PC-3 (cell line): Measurements from ENCODE around the gene KSR1. TPM values are rescaled to one million over a fixed set of nuclear protein-coding genes. Genes with fewer than 3 reads are reported as not detected.

Experiments used
- ATAC-seq: fragments of 200-7000 bp; cut with Tn5 transposase; 2 replicates; pipeline ENCODE4 v1.9.1; 2020; ENCODE audit warnings: mild to moderate bottlenecking, moderate library complexity
- BruUV-seq: library from RNA; stranded (reverse); fragments of 400-500 nt; replicated peaks from 2 replicates; lab custom pipeline; 2021; lab: Mats Ljungman, UMichigan
- CTCF ChIA-PET: fragments of 300-600 bp; sonication (Branson Sonifier 250); formaldehyde crosslinking; loops from one replicate; lab custom pipeline; 2022; ENCODE audit warnings: antibody characterized with exemption; lab: Charles Lee
- POLR2A ChIA-PET: fragments of 300-600 bp; sonication (Branson Sonifier 250); formaldehyde crosslinking; loops from one replicate; lab custom pipeline; 2022; ENCODE audit warnings: antibody characterized with exemption; ENCODE audit not compliant: unreplicated experiment; lab: Charles Lee
- DNase-seq: peaks from one replicate; pipeline ENCODE4 v3.0.0-alpha.2; 2015
- H2AFZ ChIP-seq: fragments of 300-600 bp; sonication (generic); 2 replicates; pipeline ENCODE4 v1.6.0; 2016; ENCODE audit warnings: antibody characterized with exemption, low read length
- H3F3A ChIP-seq: fragments of 300-600 bp; sonication (generic); one replicate; pipeline ENCODE4 v1.6.0; 2017; ENCODE audit warnings: antibody characterized with exemption, low read length, control low read depth, mild to moderate bottlenecking; ENCODE audit not compliant: unreplicated experiment
- H3K27ac ChIP-seq: fragments of 300-600 bp; sonication (generic); 2 replicates; pipeline ENCODE4 v1.5.1; 2016; ENCODE audit warnings: mild to moderate bottlenecking, low read length
- H3K27me3 ChIP-seq: fragments of 300-600 bp; sonication (generic); 2 replicates; pipeline ENCODE4 v1.6.1; 2016; ENCODE audit warnings: low read length, mixed read lengths
- H3K36me3 ChIP-seq: fragments of 300-600 bp; sonication (generic); 2 replicates; pipeline ENCODE4 v1.6.1; 2016; ENCODE audit warnings: low read depth, mixed run types, low read length, mixed read lengths
- H3K4me1 ChIP-seq: fragments of 300-600 bp; sonication (generic); 2 replicates; pipeline ENCODE4 v1.5.1; 2016; ENCODE audit warnings: low read length; ENCODE audit not compliant: insufficient read depth
- H3K4me2 ChIP-seq: fragments of 300-600 bp; sonication (generic); 2 replicates; pipeline ENCODE4 v1.6.0; 2016; ENCODE audit warnings: low read length
- H3K4me3 ChIP-seq: fragments of 300-600 bp; sonication (generic); 2 replicates; pipeline ENCODE4 v1.5.1; 2016; ENCODE audit warnings: mild to moderate bottlenecking, low read length, mixed read lengths
- H3K79me2 ChIP-seq: fragments of 300-600 bp; sonication (generic); 2 replicates; pipeline ENCODE4 v1.6.1; 2017; ENCODE audit warnings: low read length, mixed read lengths
- H3K9ac ChIP-seq: fragments of 300-600 bp; sonication (generic); 2 replicates; pipeline ENCODE4 v1.6.0; 2016; ENCODE audit warnings: mild to moderate bottlenecking, low read length
- H3K9me2 ChIP-seq: fragments of 300-600 bp; sonication (generic); replicated peaks from 2 replicates; pipeline ENCODE4 v1.6.1; 2016; ENCODE audit warnings: mixed run types, low read length, mixed read lengths
- H3K9me3 ChIP-seq: fragments of 300-600 bp; sonication (generic); 2 replicates; pipeline ENCODE4 v1.6.1; 2016; ENCODE audit warnings: low read length, mixed read lengths
- H4K20me1 ChIP-seq: fragments of 300-600 bp; sonication (generic); 2 replicates; pipeline ENCODE4 v1.6.1; 2016; ENCODE audit warnings: low read length, mixed read lengths
- EZH2 ChIP-seq: fragments of 300-600 bp; sonication (generic); IDR thresholded peaks from one replicate; pipeline ENCODE4 v1.6.1; 2017; ENCODE audit warnings: antibody characterized with exemption, mild to moderate bottlenecking, low read length; ENCODE audit not compliant: unreplicated experiment
- EZH2phosphoT487 ChIP-seq: fragments of 300-600 bp; sonication (generic); IDR thresholded peaks from 2 replicates; pipeline ENCODE4 v1.6.1; 2018; ENCODE audit warnings: mild to moderate bottlenecking, antibody characterized with exemption, low read length, borderline replicate concordance
- intact Hi-C: fragments of 100-400 bp; cut with micrococcal nuclease; formaldehyde crosslinking; loops from 2 replicates; pipeline ENCODE4 v1.9.0; 2023
- total RNA-seq: library from RNA; depleted of rRNA; stranded (reverse); fragments of >200 nt; gene quantifications from 2 replicates; pipeline ENCODE4 v1.2.3, GENCODE V29; 2014
- TF ChIP-seq, protein P1 (sequence below): fragments of 300-600 bp; sonication (generic); conservative IDR thresholded peaks from 2 replicates; pipeline ENCODE4 v1.5.1; 2017; ENCODE audit warnings: antibody characterized with exemption, low read depth, mild to moderate bottlenecking, low read length

Gene KSR1
- total RNA-seq, 1 experiment from 2014 or later: 1.0 TPM

DNA sequence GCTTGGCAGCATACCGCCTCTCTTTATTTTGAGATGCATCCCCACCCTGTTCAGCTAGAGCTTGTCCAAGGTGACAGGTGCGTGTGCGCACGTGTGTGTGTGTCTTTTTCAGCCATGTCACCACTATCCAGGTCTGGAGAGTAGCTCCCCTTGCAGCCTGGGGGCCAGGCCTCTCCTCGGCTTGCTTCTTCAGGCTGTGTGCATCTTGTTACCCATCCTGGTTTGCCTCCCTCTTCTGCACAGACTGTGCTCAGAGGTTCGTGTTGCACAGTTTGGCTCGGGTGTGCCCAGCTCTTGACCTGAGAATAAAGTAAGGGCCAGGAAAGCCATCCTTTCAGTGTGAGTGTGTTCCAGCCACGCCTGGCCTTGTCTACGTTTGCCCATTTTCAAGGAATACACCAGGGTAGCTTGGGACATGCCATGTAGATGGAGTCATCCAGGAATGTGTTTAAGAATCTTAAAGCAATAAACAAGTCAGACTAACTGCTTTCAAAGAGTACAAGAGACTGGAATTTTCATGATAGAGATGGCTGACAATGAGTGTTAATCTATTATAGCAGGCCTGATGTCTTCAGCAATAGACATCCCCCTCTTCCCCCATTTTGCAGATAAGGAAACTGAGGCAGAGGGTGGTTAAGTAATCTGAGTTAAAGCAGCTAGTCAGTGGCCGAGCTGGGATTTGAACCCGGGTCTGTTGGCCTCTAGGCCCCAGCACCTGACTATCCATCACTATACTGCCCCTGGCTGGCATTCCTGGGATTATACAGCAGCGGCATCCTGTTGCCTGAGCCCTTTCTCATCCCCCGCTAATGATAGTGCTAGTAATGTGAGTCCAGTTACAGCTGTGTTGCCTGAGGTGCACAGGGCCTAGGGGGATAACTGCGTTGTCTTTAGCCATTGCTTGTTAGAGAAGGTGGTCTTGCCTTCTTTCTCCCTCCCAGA lies 77.9 kb downstream of the KSR1 start:
- Histone ChIP-seq H3K36me3 (no peaks in the 10 kb centered on the region), H3K79me2 (no peaks in the 10 kb centered on the region), H3F3A (no peaks in the 10 kb centered on the region), H3K4me1 (0 out of 2 replicates have a peak, but pooled peaks cover 5% of the 10 kb centered on the region), H3K9me2 (no peaks in the 10 kb centered on the region), H3K9ac (no peak overlapping the region), H3K27ac (no peak overlapping the region), H3K27me3 (no peaks in the 10 kb centered on the region), H3K9me3 (no peaks in the 10 kb centered on the region), H4K20me1 (no peaks in the 10 kb centered on the region), H2AFZ (no peak overlapping the region), H3K4me3 (no peak overlapping the region), H3K4me2 (0 out of 2 replicates have a peak overlapping the region, but pooled peaks have one; percentile 14)
- CTCF ChIA-PET: no interaction called here
- no peak for TF ChIP-seq EZH2
- TF ChIP-seq EZH2phosphoT487: no peak
- TF ChIP-seq, protein P1, sequence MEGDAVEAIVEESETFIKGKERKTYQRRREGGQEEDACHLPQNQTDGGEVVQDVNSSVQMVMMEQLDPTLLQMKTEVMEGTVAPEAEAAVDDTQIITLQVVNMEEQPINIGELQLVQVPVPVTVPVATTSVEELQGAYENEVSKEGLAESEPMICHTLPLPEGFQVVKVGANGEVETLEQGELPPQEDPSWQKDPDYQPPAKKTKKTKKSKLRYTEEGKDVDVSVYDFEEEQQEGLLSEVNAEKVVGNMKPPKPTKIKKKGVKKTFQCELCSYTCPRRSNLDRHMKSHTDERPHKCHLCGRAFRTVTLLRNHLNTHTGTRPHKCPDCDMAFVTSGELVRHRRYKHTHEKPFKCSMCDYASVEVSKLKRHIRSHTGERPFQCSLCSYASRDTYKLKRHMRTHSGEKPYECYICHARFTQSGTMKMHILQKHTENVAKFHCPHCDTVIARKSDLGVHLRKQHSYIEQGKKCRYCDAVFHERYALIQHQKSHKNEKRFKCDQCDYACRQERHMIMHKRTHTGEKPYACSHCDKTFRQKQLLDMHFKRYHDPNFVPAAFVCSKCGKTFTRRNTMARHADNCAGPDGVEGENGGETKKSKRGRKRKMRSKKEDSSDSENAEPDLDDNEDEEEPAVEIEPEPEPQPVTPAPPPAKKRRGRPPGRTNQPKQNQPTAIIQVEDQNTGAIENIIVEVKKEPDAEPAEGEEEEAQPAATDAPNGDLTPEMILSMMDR: no peak
- no TSS peak for BruUV-seq
- ATAC-seq: no peak
- POLR2A ChIA-PET: no interaction called here
- peak; percentile 48 for DNase-seq
- intact Hi-C loops: no loop called here

DNA sequence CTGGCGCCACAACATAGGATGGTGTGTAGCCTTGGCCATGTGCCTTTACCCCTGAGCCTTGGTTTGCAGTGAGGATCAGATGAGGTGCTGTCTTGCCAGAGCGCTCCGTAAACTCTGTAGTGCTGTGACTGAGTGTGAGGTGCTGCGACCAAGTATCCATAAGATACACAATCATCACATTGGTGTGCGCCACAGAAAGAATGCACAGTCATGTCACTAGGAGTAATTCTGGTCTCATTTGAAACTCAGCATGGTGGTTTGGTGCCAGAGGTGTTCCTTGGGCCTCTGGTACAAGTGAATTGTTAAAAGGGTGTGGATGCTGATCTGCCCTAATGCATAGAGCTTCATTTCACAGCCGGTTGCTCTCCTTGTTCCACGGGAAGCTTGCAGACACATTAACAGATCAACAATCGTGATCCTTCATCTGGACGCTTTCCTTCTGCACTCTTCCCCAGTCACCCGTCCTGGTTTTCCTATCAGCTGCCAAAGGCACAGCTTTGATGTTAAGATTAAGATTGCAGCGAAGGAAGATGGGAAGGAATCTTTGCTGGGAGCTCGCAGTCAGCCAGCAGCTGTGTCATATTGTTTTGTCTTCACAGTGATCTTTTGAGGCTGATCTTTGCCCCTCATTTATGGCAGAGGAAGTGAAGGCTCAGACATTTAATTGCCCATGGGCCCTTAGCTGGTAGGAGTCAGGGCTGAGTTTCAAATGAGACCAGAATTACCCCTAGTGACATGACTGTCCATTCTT lies 79.1 kb downstream of the KSR1 start:
- TF ChIP-seq, protein P1: no peak
- TF ChIP-seq EZH2 (no peak), EZH2phosphoT487 (no peak)
- Histone ChIP-seq H3K9me2 (no peaks in the 10 kb centered on the region), H3K9ac (no peak overlapping the region), H2AFZ (no peak overlapping the region), H3K27me3 (no peaks in the 10 kb centered on the region), H3K36me3 (no peaks in the 10 kb centered on the region), H3F3A (no peaks in the 10 kb centered on the region), H4K20me1 (no peaks in the 10 kb centered on the region), H3K27ac (no peak overlapping the region), H3K79me2 (no peaks in the 10 kb centered on the region), H3K4me1 (0 out of 2 replicates have a peak, but pooled peaks cover 5% of the 10 kb centered on the region), H3K9me3 (no peaks in the 10 kb centered on the region), H3K4me2 (no peak overlapping the region), H3K4me3 (no peak overlapping the region)
- BruUV-seq: no TSS peak
- ChIA-PET CTCF (no interaction called here), POLR2A (no interaction called here)
- intact Hi-C loops: no loop called here
- DNase-seq (no peak), ATAC-seq (no peak)
